GM12878 (cell line): ENCODE data around the gene CD2AP.

Experiments used
- CREB1 ChIP-seq: IDR thresholded peaks from 2 replicates; pipeline ENCODE4 v1.6.1; 2012; ENCODE audit warnings: low read depth, mild to moderate bottlenecking, inconsistent platforms
- CTCF ChIP-seq, 3 experiments: IDR thresholded peaks in 2 of 3; conservative IDR thresholded peaks in 1 of 3; 2 replicates each; pipeline ENCODE4 v1.5.1; 2011; ENCODE audit warnings: low read depth in 3 of 3, low read length in 3 of 3, mild to moderate bottlenecking in 3 of 3, control low read depth in 2 of 3, moderate library complexity in 2 of 3, inconsistent platforms in 1 of 3, mixed read lengths in 1 of 3; ENCODE audit not compliant: control insufficient read depth in 2 of 3, insufficient read depth in 1 of 3; ENCODE audit errors: extremely low read depth in 1 of 3
- EP300 ChIP-seq, 2 experiments: fragments of 150-350 bp in 1 of 2; IDR thresholded peaks; 2 replicates each; pipeline ENCODE4 v1.6.1; 2011 to 2012; ENCODE audit warnings: low read depth in 2 of 2, low read length in 2 of 2, borderline replicate concordance in 1 of 2, improper control_type of control experiment in 1 of 2, inconsistent platforms in 1 of 2; ENCODE audit not compliant: control insufficient read depth in 1 of 2
- FOXK2 ChIP-seq: fragments of 450-650 bp; IDR thresholded peaks from 2 replicates; pipeline ENCODE4 v1.6.1; 2017; ENCODE audit warnings: mild to moderate bottlenecking, moderate library complexity
- NRF1 ChIP-seq: conservative IDR thresholded peaks from 2 replicates; pipeline ENCODE4 v1.6.1; 2011; ENCODE audit warnings: mild to moderate bottlenecking, low read depth, low read length, improper control_type of control experiment
- POLR2A ChIP-seq: IDR thresholded peaks from 2 replicates; pipeline ENCODE4 v1.6.1; 2011; ENCODE audit warnings: low read depth, mild to moderate bottlenecking, low read length
- RAD21 ChIP-seq: IDR thresholded peaks from 2 replicates; pipeline ENCODE4 v1.6.1; 2011; ENCODE audit warnings: mild to moderate bottlenecking, low read depth, low read length, moderate library complexity; ENCODE audit not compliant: insufficient read depth
- SREBF2 ChIP-seq: IDR thresholded peaks from 2 replicates; pipeline ENCODE4 v1.6.1; 2012; ENCODE audit warnings: mild to moderate bottlenecking, low read length
- TAF1 ChIP-seq: IDR thresholded peaks from 2 replicates; pipeline ENCODE4 v1.6.1; 2011; ENCODE audit warnings: mild to moderate bottlenecking, low read depth, low read length, borderline replicate concordance
- TCF12 ChIP-seq: IDR thresholded peaks from 2 replicates; pipeline ENCODE4 v1.6.1; 2011; ENCODE audit warnings: low read depth, mild to moderate bottlenecking, low read length
- ZNF274 ChIP-seq: IDR thresholded peaks from one replicate; pipeline ENCODE4 v1.8.0; 2011; ENCODE audit not compliant: insufficient read length, insufficient read depth
- ZSCAN29 ChIP-seq: fragments of 450-650 bp; IDR thresholded peaks from 2 replicates; pipeline ENCODE4 v1.6.1; 2017; ENCODE audit warnings: mild to moderate bottlenecking, moderate library complexity
- TF ChIP-seq, protein P1 (sequence below): fragments of 450-650 bp; formaldehyde crosslinking; IDR thresholded peaks from 2 replicates; pipeline ENCODE4 v1.5.0; 2022; ENCODE audit warnings: mild to moderate bottlenecking, missing genetic modification characterization
- TF ChIP-seq, protein P2 (sequence below): IDR thresholded peaks from 2 replicates; pipeline ENCODE4 v1.6.1; 2011; ENCODE audit warnings: mild to moderate bottlenecking, low read depth, low read length, moderate library complexity; ENCODE audit not compliant: insufficient replicate concordance

DNA sequence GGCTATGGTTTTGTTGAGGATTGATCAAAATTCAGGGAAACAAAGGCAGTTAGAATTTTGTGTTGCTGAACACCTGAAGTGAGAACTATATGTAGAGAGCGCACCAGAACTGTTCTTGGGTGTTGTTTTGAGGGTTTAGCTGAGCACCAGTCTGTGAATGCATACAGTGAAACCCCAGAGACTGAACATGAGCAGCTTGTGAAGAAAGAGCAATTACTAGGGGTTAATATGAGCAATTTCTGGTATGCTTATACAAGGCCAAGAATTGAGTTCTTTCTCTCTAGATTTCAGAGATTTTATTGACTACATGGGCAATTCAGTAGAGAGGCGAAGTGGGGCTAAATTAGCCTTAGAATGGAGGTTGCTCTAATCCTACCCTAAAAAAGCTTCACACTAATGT is 93.9 kb downstream of the CD2AP start:
- TF ChIP-seq NRF1 (no peak), CTCF (IDR thresholded peaks at IDR 0.05 in 2 of 3, conservative IDR thresholded peaks at IDR 0.05 in 1 of 3; ENCODE audit: control insufficient read depth in 2 of 3, extremely low read depth in 1 of 3, insufficient read depth in 1 of 3, low read depth in 3 of 3, low read length in 3 of 3) (no peak), ZSCAN29 (no peak), POLR2A (no peak), SREBF2 (no peak), TCF12 (no peak), FOXK2 (no peak), CREB1 (no peak), ZNF274 (no peak), EP300 (IDR thresholded peaks at IDR 0.05; ENCODE audit: borderline replicate concordance in 1 of 2, control insufficient read depth in 1 of 2, low read depth in 2 of 2, low read length in 2 of 2) (no peak), TAF1 (no peak), RAD21 (no peak)
- TF ChIP-seq, protein P1, sequence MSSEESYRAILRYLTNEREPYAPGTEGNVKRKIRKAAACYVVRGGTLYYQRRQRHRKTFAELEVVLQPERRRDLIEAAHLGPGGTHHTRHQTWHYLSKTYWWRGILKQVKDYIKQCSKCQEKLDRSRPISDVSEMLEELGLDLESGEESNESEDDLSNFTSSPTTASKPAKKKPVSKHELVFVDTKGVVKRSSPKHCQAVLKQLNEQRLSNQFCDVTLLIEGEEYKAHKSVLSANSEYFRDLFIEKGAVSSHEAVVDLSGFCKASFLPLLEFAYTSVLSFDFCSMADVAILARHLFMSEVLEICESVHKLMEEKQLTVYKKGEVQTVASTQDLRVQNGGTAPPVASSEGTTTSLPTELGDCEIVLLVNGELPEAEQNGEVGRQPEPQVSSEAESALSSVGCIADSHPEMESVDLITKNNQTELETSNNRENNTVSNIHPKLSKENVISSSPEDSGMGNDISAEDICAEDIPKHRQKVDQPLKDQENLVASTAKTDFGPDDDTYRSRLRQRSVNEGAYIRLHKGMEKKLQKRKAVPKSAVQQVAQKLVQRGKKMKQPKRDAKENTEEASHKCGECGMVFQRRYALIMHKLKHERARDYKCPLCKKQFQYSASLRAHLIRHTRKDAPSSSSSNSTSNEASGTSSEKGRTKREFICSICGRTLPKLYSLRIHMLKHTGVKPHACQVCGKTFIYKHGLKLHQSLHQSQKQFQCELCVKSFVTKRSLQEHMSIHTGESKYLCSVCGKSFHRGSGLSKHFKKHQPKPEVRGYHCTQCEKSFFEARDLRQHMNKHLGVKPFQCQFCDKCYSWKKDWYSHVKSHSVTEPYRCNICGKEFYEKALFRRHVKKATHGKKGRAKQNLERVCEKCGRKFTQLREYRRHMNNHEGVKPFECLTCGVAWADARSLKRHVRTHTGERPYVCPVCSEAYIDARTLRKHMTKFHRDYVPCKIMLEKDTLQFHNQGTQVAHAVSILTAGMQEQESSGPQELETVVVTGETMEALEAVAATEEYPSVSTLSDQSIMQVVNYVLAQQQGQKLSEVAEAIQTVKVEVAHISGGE, result no peak
- TF ChIP-seq, protein P2, sequence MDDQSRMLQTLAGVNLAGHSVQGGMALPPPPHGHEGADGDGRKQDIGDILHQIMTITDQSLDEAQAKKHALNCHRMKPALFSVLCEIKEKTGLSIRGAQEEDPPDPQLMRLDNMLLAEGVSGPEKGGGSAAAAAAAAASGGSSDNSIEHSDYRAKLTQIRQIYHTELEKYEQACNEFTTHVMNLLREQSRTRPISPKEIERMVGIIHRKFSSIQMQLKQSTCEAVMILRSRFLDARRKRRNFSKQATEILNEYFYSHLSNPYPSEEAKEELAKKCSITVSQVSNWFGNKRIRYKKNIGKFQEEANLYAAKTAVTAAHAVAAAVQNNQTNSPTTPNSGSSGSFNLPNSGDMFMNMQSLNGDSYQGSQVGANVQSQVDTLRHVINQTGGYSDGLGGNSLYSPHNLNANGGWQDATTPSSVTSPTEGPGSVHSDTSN, result no peak
